ENCODE results near the gene HNRNPR.
A peak's percentile ranks its signal among the peaks of the same experiment; 100 is the strongest.
"Not testable (repeated sequence)": the region's sequence is repeated elsewhere in the genome, so short reads cannot be mapped to it uniquely, and the experiment has no call there.

The HNRNPR gene

DNA sequence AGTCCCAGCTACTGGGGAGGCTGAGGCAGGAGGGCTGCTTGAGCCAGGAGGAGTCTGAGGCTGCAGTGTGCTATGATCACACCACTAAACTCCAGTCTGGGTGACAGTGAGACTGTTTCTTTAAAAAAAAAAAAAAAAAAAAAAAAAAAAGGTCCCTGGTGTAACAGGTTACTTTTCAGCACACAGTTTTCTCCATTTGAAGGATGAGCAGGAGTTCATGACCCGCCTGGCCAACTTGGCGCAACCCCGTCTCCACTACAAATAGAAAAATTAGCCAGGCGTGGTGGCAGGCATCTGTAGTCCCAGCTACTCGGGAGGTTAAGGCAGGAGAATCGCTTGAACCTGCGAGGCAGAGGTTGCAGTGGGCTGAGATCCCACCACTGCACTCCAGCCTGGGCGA is 12.4 kb downstream of the HNRNPR start:
- DNase-seq (ENCODE audit: low read depth, low spot score), result no peak

GRCh38 chr1:23330846-23331245 is 13.2 kb downstream of the HNRNPR start:
- no peak for DNase-seq (ENCODE audit: low read depth, low spot score)

- DNase-seq (ENCODE audit: low read depth, low spot score), result no peak
Measured at GRCh38 chr1:23325393-23325792, 18.7 kb downstream of the HNRNPR start.

DNA sequence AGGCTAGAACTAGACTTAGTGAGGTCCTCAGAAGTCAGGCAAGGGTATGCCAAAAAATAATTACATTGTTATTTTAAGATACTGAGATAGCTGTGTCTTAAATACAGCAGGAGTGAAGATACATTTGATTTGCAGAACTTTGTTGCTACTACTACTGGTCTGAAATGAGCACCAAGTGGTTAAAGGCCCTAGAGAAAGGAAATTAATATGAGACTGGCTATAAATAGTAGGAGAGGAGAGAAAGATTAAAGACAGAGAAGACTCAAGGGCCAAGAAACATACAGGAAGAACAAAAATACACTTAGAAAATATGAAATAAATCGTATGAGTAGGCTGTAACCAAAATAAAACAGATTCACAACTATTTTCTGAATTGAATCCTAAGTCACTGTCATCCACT is 21.3 kb downstream of the HNRNPR start:
- DNase-seq (ENCODE audit: low read depth, low spot score), result no peak

DNA sequence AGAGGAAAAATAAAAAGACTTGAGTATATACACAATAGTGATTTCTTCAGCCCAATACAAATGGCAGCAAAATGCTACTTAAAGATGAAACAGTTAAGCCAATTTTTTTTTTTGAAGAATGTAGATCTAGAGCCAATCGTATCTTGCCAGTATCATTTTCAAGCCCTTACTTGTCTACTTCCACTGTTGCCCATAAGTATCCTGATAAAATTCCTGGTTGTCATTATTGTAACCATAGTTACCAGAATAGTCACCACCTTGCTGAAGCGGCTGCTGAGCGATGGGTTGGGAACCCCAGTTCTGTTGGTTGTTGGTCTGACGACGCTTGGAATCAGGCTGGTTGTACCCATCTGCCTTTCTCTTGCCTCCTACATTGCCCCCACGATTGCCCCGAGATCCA is 33.8 kb downstream of the HNRNPR start:
- not testable (repeated sequence) for DNase-seq (ENCODE audit: low read depth, low spot score)

- no peak for DNase-seq (ENCODE audit: low read depth, low spot score)
Measured at GRCh38 chr1:23304140-23304620, 39.9 kb downstream of the HNRNPR start.

GRCh38 chr1:23303524-23303923 is 40.6 kb downstream of the HNRNPR start:
- no peak for DNase-seq (ENCODE audit: low read depth, low spot score)

DNA sequence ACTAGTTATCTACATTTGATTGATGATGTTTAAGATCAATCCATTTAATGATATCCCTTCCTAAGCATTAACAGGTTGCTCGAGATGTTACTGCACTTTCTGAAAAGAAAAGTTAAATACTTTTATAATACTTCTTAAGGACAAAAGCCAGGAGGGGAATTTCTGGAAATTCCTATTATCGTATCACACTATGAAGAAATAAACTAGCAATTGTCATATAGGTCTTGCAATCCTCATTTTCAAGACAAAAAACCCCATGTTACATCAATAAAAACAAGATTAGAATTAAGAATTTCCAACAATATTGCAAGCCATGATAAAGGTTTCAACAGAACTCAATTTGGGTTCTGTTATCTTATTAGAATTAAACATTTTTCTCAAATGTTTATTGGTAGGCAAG is 47.2 kb downstream of the HNRNPR start:
- no peak for DNase-seq (ENCODE audit: low read depth, low spot score)

GRCh38 chr1:23291706-23292105 is 52.4 kb downstream of the HNRNPR start:
- no peak for DNase-seq (ENCODE audit: low read depth, low spot score)

DNA sequence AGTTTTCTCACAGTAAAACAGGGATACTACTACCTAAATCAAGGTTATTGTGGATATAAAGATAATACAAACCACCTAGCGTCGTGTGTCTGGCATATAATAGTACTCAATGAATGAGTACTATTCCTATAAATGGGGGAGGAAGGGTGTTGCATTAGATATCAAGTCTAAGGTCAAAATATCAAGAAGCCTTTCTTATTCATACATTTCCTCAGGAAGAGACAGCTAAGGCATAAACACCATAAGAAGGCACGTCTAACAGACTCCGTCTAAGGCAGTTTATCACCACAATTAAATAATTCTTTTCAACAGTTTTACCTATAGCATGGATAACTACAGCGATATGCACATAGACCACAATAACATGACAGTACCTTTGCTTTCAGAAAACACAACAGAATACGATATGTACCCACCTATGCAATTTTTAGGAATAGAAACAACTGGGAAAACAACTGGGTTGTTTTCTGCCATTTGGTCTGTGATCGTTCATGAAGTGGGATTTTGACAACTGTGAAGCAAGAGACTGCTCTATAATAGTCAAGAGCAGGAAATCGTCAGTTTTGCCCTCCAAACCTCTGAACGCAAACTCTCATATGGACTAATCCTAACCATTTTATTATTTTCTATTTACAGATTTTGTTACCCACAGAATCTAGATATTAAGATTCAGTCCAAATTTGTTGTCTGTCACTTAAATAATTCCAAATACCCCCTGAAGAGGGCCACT is 53.1 kb downstream of the HNRNPR start:
- no peak for DNase-seq (ENCODE audit: low read depth, low spot score)

DNA sequence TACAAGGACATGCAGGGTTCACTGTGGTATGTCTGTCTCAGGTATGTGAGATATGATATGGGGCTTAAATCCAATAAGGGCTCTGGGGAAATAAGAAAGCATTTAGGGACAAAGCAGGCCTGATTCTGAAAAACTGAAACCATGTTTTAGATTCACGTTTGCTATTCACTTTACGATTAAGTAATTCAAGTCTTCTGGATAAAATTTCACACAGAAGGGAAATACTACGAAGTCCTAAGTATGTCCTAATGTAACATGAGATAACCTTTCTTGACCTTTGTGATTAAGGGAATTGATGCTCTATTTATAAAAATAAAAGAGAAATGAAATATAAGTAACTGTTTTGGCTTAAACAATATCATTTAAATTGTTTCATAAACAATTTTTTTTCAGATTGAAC is 55.4 kb downstream of the HNRNPR start:
- DNase-seq (ENCODE audit: low read depth, low spot score), result no peak

GRCh38 chr1:23288201-23288600 is 55.9 kb downstream of the HNRNPR start:
- no peak for DNase-seq (ENCODE audit: low read depth, low spot score)

DNA sequence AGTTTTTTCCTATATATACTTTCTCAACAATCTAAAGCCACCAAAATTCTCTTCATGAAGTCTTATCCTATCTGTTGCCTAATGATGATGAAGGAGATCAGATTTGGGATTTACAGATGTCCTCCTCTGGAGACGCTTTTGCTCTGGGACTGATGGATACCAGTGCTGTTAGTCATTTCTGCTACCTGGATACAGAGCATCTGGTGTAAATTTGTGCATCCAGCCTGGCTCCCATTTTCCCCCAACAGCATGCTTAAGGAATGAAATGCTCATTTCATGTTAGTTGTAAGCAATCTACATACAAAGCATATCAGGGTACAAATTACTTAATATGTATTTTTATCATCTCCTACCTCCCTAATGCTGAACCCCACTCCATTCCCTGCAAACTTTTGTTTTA is 57.7 kb downstream of the HNRNPR start:
- no peak for DNase-seq (ENCODE audit: low read depth, low spot score)

- no peak for DNase-seq (ENCODE audit: low read depth, low spot score)
Measured at GRCh38 chr1:23283667-23284602, 60.1 kb downstream of the HNRNPR start.

- no peak for DNase-seq (ENCODE audit: low read depth, low spot score)
Measured at GRCh38 chr1:23282957-23283356, 61.1 kb downstream of the HNRNPR start.

DNA sequence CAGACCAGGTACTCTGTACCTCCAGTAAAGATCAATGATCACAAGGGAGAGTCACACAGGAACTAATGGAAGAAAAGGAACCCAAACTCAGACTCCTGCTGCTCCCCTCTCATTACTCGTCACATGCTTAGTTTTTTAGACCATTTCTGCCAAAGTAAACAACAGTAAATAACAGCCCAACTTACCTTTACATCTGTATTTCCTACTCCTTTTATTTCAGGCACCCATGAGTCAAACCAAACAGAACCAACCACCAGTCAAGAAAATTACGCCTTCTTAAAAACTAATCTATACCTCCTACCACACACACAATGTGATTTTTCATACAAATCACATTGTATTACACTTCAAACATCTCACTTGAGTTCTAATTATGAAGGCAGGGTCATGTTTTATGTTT is 65.4 kb downstream of the HNRNPR start:
- no peak for DNase-seq (ENCODE audit: low read depth, low spot score)

- DNase-seq (ENCODE audit: low read depth, low spot score), result no peak
Measured at GRCh38 chr1:23276531-23276930, 67.6 kb downstream of the HNRNPR start.

- no peak for DNase-seq (ENCODE audit: low read depth, low spot score)
Measured at GRCh38 chr1:23274134-23274505, 70.0 kb downstream of the HNRNPR start.

GRCh38 chr1:23273450-23274133 is 70.5 kb downstream of the HNRNPR start:
- no peak for DNase-seq (ENCODE audit: low read depth, low spot score)

GRCh38 chr1:23263380-23263887 is 80.7 kb downstream of the HNRNPR start:
- DNase-seq (ENCODE audit: low read depth, low spot score), result peak; percentile 81

GRCh38 chr1:23258082-23258481 is 86.0 kb downstream of the HNRNPR start:
- not testable (repeated sequence) for DNase-seq (ENCODE audit: low read depth, low spot score)

DNA sequence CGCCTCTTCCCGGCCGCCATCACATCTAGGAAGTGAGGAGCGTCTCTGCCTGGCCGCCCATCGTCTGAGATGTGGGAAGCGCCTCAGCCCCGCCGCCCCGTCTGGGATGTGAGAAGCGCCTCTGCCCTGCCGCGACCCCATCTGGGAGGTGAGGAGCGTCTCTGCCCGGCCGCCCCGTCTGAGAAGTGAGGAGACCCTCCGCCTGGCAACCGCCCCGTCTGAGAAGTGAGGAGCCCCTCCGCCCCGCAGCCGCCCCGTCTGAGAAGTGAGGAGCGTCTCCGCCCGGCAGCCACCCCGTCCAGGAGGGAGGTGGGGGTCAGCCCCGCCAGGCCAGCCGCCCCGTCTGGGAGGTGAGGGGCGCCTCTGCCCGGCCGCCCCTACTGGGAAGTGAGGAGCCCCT is 86.7 kb downstream of the HNRNPR start:
- not testable (repeated sequence) for DNase-seq (ENCODE audit: low read depth, low spot score)

Measured in ELF-1 (cell line).